Measurements from ENCODE around the gene OST4.
A peak's percentile ranks its signal among the peaks of the same experiment; 100 is the strongest.
"Not testable (repeated sequence)": the region's sequence is repeated elsewhere in the genome, so short reads cannot be mapped to it uniquely, and the experiment has no call there.

OST4 gene

GRCh38 chr2:27076323-27076722 lies 4.9 kb upstream of the OST4 start:
- no peaks in the 10 kb centered on the region for H3K9me3 Mint-ChIP-seq
- no peak overlapping the region for H3K4me3 Mint-ChIP-seq
- no peaks in the 10 kb centered on the region for H3K27me3 Mint-ChIP-seq
- H3K27ac Mint-ChIP-seq: peak overlapping the region; percentile 60
- H3K36me3 Mint-ChIP-seq (ENCODE audit: low read depth): no peaks in the 10 kb centered on the region
- H3K4me1 Mint-ChIP-seq (ENCODE audit: low read depth): peaks cover 64% of the 10 kb centered on the region

- not testable (repeated sequence) for H3K36me3 Mint-ChIP-seq (ENCODE audit: low read depth); H3K27me3 Mint-ChIP-seq; H3K9me3 Mint-ChIP-seq
- peak overlapping the region; percentile 68 for H3K27ac Mint-ChIP-seq
- H3K4me1 Mint-ChIP-seq (ENCODE audit: low read depth): peaks cover 61% of the 10 kb centered on the region
- peak overlapping the region; percentile 14 for H3K4me3 Mint-ChIP-seq
Measured at GRCh38 chr2:27075566-27075871, 4.1 kb upstream of the OST4 start.

GRCh38 chr2:27074738-27075565 lies 3.5 kb upstream of the OST4 start:
- Mint-ChIP-seq H3K27me3 (no peaks in the 10 kb centered on the region), H3K9me3 (no peaks in the 10 kb centered on the region), H3K27ac (peak overlapping the region; percentile 68), H3K36me3 (ENCODE audit: low read depth) (peaks cover 10% of the 10 kb centered on the region), H3K4me3 (peak overlapping the region; percentile 14), H3K4me1 (ENCODE audit: low read depth) (peaks cover 62% of the 10 kb centered on the region)

GRCh38 chr2:27073782-27074181 lies 2.3 kb upstream of the OST4 start:
- peaks cover 22% of the 10 kb centered on the region for H3K36me3 Mint-ChIP-seq (ENCODE audit: low read depth)
- no peak overlapping the region for H3K4me3 Mint-ChIP-seq
- no peaks in the 10 kb centered on the region for H3K27me3 Mint-ChIP-seq
- H3K4me1 Mint-ChIP-seq (ENCODE audit: low read depth): peaks cover 73% of the 10 kb centered on the region
- peak overlapping the region; percentile 17 for H3K27ac Mint-ChIP-seq
- no peaks in the 10 kb centered on the region for H3K9me3 Mint-ChIP-seq

GRCh38 chr2:27072920-27073319 lies 1.5 kb upstream of the OST4 start:
- Mint-ChIP-seq H3K27me3 (no peaks in the 10 kb centered on the region), H3K4me1 (ENCODE audit: low read depth) (peaks cover 81% of the 10 kb centered on the region), H3K4me3 (peak overlapping the region; percentile 87), H3K36me3 (ENCODE audit: low read depth) (peaks cover 30% of the 10 kb centered on the region), H3K27ac (peak overlapping the region; percentile 47), H3K9me3 (no peaks in the 10 kb centered on the region)

- peak overlapping the region; percentile 93 for H3K27ac Mint-ChIP-seq
- H3K36me3 Mint-ChIP-seq (ENCODE audit: low read depth): peaks cover 37% of the 10 kb centered on the region
- H3K4me3 Mint-ChIP-seq: peak overlapping the region; percentile 87
- H3K9me3 Mint-ChIP-seq: no peaks in the 10 kb centered on the region
- H3K27me3 Mint-ChIP-seq: no peaks in the 10 kb centered on the region
- H3K4me1 Mint-ChIP-seq (ENCODE audit: low read depth): peaks cover 79% of the 10 kb centered on the region
Measured at GRCh38 chr2:27071990-27072830, 756 bp upstream of the OST4 start.

- Mint-ChIP-seq H3K36me3 (ENCODE audit: low read depth) (peaks cover 43% of the 10 kb centered on the region), H3K4me1 (ENCODE audit: low read depth) (peaks cover 74% of the 10 kb centered on the region)
Measured at GRCh38 chr2:27070653-27071276, 689 bp downstream of the OST4 start.

GRCh38 chr2:27069961-27070618 lies 1.4 kb downstream of the OST4 start:
- Mint-ChIP-seq H3K36me3 (ENCODE audit: low read depth) (peaks cover 49% of the 10 kb centered on the region), H3K27ac (peak overlapping the region; percentile 89), H3K27me3 (no peaks in the 10 kb centered on the region), H3K4me3 (peak overlapping the region; percentile 98), H3K9me3 (no peaks in the 10 kb centered on the region), H3K4me1 (ENCODE audit: low read depth) (peaks cover 67% of the 10 kb centered on the region)

More at GRCh38 chr2:27070653-27071276, 689 bp downstream of the OST4 start:
- Mint-ChIP-seq H3K9me3 (no peaks in the 10 kb centered on the region), H3K4me3 (peak overlapping the region; percentile 98), H3K27ac (peak overlapping the region; percentile 89), H3K27me3 (no peaks in the 10 kb centered on the region)

GRCh38 chr2:27069436-27069835 lies 2.0 kb downstream of the OST4 start:
- peak overlapping the region; percentile 63 for H3K27ac Mint-ChIP-seq
- no peaks in the 10 kb centered on the region for H3K27me3 Mint-ChIP-seq
- H3K4me1 Mint-ChIP-seq (ENCODE audit: low read depth): peaks cover 61% of the 10 kb centered on the region
- peaks cover 52% of the 10 kb centered on the region for H3K36me3 Mint-ChIP-seq (ENCODE audit: low read depth)
- H3K4me3 Mint-ChIP-seq: peak overlapping the region; percentile 98
- no peaks in the 10 kb centered on the region for H3K9me3 Mint-ChIP-seq

- Mint-ChIP-seq H3K4me1 (ENCODE audit: low read depth) (peaks cover 42% of the 10 kb centered on the region), H3K27ac (peak overlapping the region; percentile 66), H3K27me3 (no peaks in the 10 kb centered on the region), H3K9me3 (no peaks in the 10 kb centered on the region), H3K36me3 (ENCODE audit: low read depth) (peaks cover 68% of the 10 kb centered on the region), H3K4me3 (no peak overlapping the region)
Measured at GRCh38 chr2:27067385-27067784, 4.1 kb downstream of the OST4 start.

- peaks cover 28% of the 10 kb centered on the region for H3K4me1 Mint-ChIP-seq (ENCODE audit: low read depth)
- H3K36me3 Mint-ChIP-seq (ENCODE audit: low read depth): peaks cover 68% of the 10 kb centered on the region
- no peaks in the 10 kb centered on the region for H3K27me3 Mint-ChIP-seq
- no peaks in the 10 kb centered on the region for H3K9me3 Mint-ChIP-seq
- no peak overlapping the region for H3K4me3 Mint-ChIP-seq
- H3K27ac Mint-ChIP-seq: no peak overlapping the region
Measured at GRCh38 chr2:27065128-27065527, 6.3 kb downstream of the OST4 start.

- H3K9me3 Mint-ChIP-seq: no peaks in the 10 kb centered on the region
- no peak overlapping the region for H3K27ac Mint-ChIP-seq
- no peak overlapping the region for H3K4me3 Mint-ChIP-seq
- H3K36me3 Mint-ChIP-seq (ENCODE audit: low read depth): peaks cover 46% of the 10 kb centered on the region
- H3K4me1 Mint-ChIP-seq (ENCODE audit: low read depth): no peaks in the 10 kb centered on the region
- no peaks in the 10 kb centered on the region for H3K27me3 Mint-ChIP-seq
Measured at GRCh38 chr2:27060323-27060722, 11.1 kb downstream of the OST4 start.

GRCh38 chr2:27059141-27059820 lies 12.2 kb downstream of the OST4 start:
- no peaks in the 10 kb centered on the region for H3K27me3 Mint-ChIP-seq
- no peak overlapping the region for H3K27ac Mint-ChIP-seq
- H3K36me3 Mint-ChIP-seq (ENCODE audit: low read depth): peaks cover 44% of the 10 kb centered on the region
- H3K9me3 Mint-ChIP-seq: no peaks in the 10 kb centered on the region
- H3K4me3 Mint-ChIP-seq: no peak overlapping the region
- no peaks in the 10 kb centered on the region for H3K4me1 Mint-ChIP-seq (ENCODE audit: low read depth)

GRCh38 chr2:27058210-27058609 lies 13.2 kb downstream of the OST4 start:
- H3K36me3 Mint-ChIP-seq (ENCODE audit: low read depth): peaks cover 43% of the 10 kb centered on the region
- H3K4me1 Mint-ChIP-seq (ENCODE audit: low read depth): no peaks in the 10 kb centered on the region
- H3K4me3 Mint-ChIP-seq: no peak overlapping the region
- H3K9me3 Mint-ChIP-seq: no peaks in the 10 kb centered on the region
- H3K27ac Mint-ChIP-seq: no peak overlapping the region
- H3K27me3 Mint-ChIP-seq: no peaks in the 10 kb centered on the region

Measured in stimulated activated naive CD8-positive, alpha-beta T cell treated with anti-CD3 and anti-CD28 coated beads, Interleukin-15, Interleukin-2, amounts not matched to agents 100 ng/mL and 50 ng/mL, for 24 hours (primary cell).